PFSK-1 (cell line): Measurements from ENCODE around the gene PAQR3.
A peak's percentile ranks its signal among the peaks of the same experiment; 100 is the strongest.

ENCODE experiments used
- FOXP2 ChIP-seq: optimal IDR thresholded peaks from 2 replicates; pipeline ENCODE3; 2011; ENCODE audit warnings: borderline replicate concordance, control low read depth, inconsistent platforms; ENCODE audit not compliant: insufficient read depth; ENCODE audit errors: extremely low read length, extremely low read depth
- POLR2AphosphoS5 ChIP-seq: IDR thresholded peaks from 2 replicates; pipeline ENCODE4 v1.6.1; 2012; ENCODE audit warnings: low read depth, mild to moderate bottlenecking, control low read depth, low read length, moderate library complexity
- REST ChIP-seq, 2 experiments: IDR thresholded peaks; 2 replicates each; pipeline versions ENCODE4 v1.6.1 to v1.8.0; 2011 to 2012; ENCODE audit warnings: low read depth in 2 of 2, low read length in 2 of 2, control low read depth in 1 of 2, inconsistent platforms in 1 of 2, mild to moderate bottlenecking in 1 of 2, moderate library complexity in 1 of 2; ENCODE audit not compliant: insufficient read depth in 1 of 2
- SIN3A ChIP-seq: IDR thresholded peaks from 2 replicates; pipeline ENCODE4 v1.6.1; 2012; ENCODE audit warnings: mild to moderate bottlenecking, low read length, moderate library complexity, borderline replicate concordance; ENCODE audit not compliant: insufficient read depth
- TAF1 ChIP-seq: IDR thresholded peaks from 2 replicates; pipeline ENCODE4 v1.6.1; 2012; ENCODE audit warnings: low read length, control low read depth, borderline replicate concordance; ENCODE audit not compliant: insufficient read depth

PAQR3 gene

DNA sequence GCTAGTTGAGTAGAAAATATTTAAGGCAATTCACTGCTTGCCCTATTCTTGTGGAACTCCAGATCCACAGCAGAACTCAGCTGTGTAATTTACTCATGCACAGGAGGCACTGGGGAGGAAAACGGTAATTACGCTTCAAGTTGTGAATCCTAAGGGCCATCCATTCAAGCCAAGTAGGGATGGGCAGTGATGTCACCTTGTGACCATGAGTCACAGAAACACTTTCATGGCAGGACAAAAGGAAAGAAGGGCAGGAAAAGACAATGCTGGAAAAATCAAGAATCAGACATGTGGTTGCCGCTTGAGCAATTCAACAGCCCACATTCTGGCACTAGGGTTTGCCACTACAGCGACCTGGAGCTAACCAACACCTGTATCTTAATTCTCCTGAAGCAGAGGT, 1.4 kb downstream of the PAQR3 start:
- TF ChIP-seq FOXP2 (no peak), POLR2AphosphoS5 (peak; percentile 49; the same call in 1 of the 2 replicates), SIN3A (peak; percentile 80), TAF1 (peak; percentile 65; the same call in 1 of the 2 replicates)

- no peak for TF ChIP-seq TAF1
- TF ChIP-seq FOXP2 = no peak
- TF ChIP-seq SIN3A = no peak
These were observed 2.2 kb downstream of the PAQR3 start for GRCh38 chr4:78936989-78937388.

DNA sequence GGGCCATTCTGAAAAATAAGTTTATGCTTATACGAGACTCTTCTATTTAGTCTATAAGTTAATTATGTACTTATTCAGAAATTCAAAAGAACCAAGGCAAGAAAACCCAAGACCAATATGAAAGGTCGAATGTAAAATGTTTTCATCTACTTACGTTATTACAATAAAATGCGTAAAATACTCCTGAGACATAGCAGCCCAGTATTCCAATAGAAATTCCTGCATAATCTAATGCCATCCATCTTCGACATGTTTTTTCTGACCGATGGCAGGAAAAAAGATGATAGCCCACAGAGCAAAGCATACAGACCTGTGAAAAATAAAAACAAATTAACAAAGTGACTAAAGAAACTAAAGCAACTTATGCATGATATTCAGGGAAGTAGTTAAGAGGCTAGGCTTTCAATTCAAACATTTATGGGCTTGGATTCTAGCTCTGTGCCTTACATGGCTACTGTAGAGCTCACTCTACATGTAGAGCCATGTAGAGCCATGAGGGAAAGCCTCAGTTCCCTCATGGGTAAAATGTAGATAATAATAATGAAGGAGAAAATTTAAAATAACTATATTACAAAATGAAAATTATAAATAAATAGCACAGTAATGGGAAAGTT, 9.1 kb downstream of the PAQR3 start:
- TF ChIP-seq POLR2AphosphoS5 (no peak), FOXP2 (no peak), TAF1 (no peak), REST (IDR thresholded peaks at IDR 0.05; ENCODE audit: insufficient read depth in 1 of 2, low read depth in 2 of 2, low read length in 2 of 2) (no peak), SIN3A (no peak)

DNA sequence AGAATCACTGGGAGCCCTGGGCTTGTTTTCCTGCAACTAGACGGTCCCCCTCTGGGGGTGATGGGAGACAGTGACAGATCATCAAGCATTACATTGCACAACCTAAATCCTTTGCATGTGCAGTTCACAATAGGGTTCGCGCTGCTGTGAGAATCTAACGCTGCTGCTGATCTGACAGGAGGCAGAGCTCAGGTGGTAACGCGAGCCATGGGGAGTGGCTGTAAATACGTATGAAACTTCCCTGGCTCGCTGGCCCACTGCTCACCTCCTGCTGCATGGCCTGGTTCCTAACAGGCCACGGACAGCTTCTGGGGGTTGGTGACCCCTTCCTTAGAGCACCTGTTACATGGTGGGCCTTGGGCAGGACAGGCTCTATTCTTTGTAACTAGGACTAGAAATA, 10.4 kb downstream of the PAQR3 start:
- no peak for TF ChIP-seq TAF1
- TF ChIP-seq FOXP2 = no peak
- TF ChIP-seq SIN3A = no peak
- no peak for TF ChIP-seq POLR2AphosphoS5
- no peak for TF ChIP-seq REST (IDR thresholded peaks at IDR 0.05; ENCODE audit: insufficient read depth in 1 of 2, low read depth in 2 of 2, low read length in 2 of 2)

GRCh38 chr4:78926826-78927225, 12.4 kb downstream of the PAQR3 start:
- TF ChIP-seq FOXP2 (no peak), POLR2AphosphoS5 (no peak), SIN3A (no peak), REST (IDR thresholded peaks at IDR 0.05; ENCODE audit: insufficient read depth in 1 of 2, low read depth in 2 of 2, low read length in 2 of 2) (no peak), TAF1 (no peak)

DNA sequence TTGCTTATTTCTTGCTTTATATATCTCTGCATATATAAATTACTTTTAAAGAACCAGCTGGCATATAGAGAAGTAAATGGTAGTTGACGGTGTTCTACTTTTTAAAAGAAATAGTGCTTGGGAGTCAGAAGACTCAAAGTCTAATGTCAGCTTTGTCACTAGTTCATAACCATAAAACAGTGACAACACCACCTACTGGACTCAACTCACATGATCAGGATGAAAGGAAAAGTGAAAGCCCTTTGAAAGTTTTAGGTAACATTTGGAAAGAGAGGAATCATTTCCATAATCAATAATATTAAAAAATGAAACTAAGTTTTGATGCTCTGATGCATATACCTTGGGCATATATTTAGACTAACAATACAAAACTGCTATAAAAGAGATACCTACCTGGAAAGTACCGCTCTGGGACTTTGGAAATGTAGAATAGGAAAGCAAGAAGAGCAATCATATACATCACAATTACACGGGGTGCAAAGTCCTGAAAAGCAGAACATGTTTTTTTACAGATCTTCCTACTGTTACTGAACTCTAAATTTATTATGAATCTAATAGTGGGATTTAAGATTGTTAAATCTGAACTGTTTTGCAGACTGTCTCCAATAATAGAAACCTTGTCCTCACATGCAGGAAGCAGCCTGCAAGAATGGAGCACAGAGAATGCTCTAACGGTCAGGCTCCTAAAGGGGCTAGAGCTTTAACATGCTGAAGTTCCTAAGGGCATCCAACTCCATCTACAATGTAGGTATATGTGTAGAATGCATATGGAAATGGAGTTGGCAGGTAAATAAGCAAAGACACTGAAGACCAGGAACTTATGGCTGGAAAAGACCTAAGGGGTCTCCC, 15.6 kb downstream of the PAQR3 start:
- TF ChIP-seq SIN3A (no peak), REST (IDR thresholded peaks at IDR 0.05; ENCODE audit: insufficient read depth in 1 of 2, low read depth in 2 of 2, low read length in 2 of 2) (no peak), POLR2AphosphoS5 (no peak), FOXP2 (no peak), TAF1 (no peak)
